CD14-positive monocyte (primary cell): ENCODE results near the gene TRABD. TPM values are rescaled to one million over a fixed set of nuclear protein-coding genes. Genes with fewer than 3 reads are reported as not detected.

Experiments used
- DNase-seq, 3 donors: peaks; one replicate each; pipeline ENCODE4 v3.0.0-alpha.2; 2011 to 2022
- H2AFZ ChIP-seq: 2 replicates; pipeline ENCODE4 v1.6.0; 2012; ENCODE audit warnings: mild to moderate bottlenecking, low read depth, low read length, inconsistent platforms; ENCODE audit not compliant: insufficient read depth, poor library complexity, severe bottlenecking
- H3K27ac ChIP-seq, 2 donors: 1 replicate in 1 of 2; 2 replicates in 1 of 2; pipeline ENCODE4 v1.5.1; 2012 to 2013; ENCODE audit warnings: low read length in 2 of 2, control low read depth in 1 of 2, inconsistent platforms in 1 of 2, low read depth in 1 of 2, mild to moderate bottlenecking in 1 of 2
- H3K27me3 ChIP-seq, 2 donors: one replicate each; pipeline versions ENCODE4 v1.6.0 to v1.6.1; 2011 to 2013; ENCODE audit warnings: low read length in 2 of 2; ENCODE audit not compliant: control insufficient read depth in 2 of 2, insufficient read depth in 2 of 2
- H3K36me3 ChIP-seq, 2 donors: replicated peaks in 1 of 2; 1 replicate in 1 of 2; 2 replicates in 1 of 2; pipeline versions ENCODE4 v1.5.1 to v1.6.1; 2012 to 2013; ENCODE audit warnings: low read length in 2 of 2, control low read depth in 1 of 2, inconsistent platforms in 1 of 2, mild to moderate bottlenecking in 1 of 2; ENCODE audit not compliant: insufficient read depth in 2 of 2, control insufficient read depth in 1 of 2
- H3K4me1 ChIP-seq, 2 donors: 1 replicate in 1 of 2; 2 replicates in 1 of 2; pipeline versions ENCODE4 v1.5.1 to v1.6.1; 2012 to 2013; ENCODE audit warnings: low read length in 2 of 2, control low read depth in 1 of 2, inconsistent platforms in 1 of 2, mild to moderate bottlenecking in 1 of 2, moderate library complexity in 1 of 2; ENCODE audit not compliant: insufficient read depth in 2 of 2, control insufficient read depth in 1 of 2
- H3K4me2 ChIP-seq: replicated peaks from 2 replicates; pipeline ENCODE3; 2012; ENCODE audit warnings: low read length, moderate library complexity, mild to moderate bottlenecking; ENCODE audit not compliant: poor library complexity, severe bottlenecking; ENCODE audit errors: extremely low read depth
- H3K4me3 ChIP-seq, 3 experiments: fragments of 200-600 bp in 1 of 3; sonication (generic) in 1 of 3; replicated peaks in 1 of 3; 1 replicate in 2 of 3; 2 replicates in 1 of 3; pipeline ENCODE4 v1.5.1; 2011 to 2013; ENCODE audit warnings: low read length in 3 of 3, mild to moderate bottlenecking in 3 of 3, control low read depth in 2 of 3, low read depth in 2 of 3, inconsistent platforms in 1 of 3, moderate library complexity in 1 of 3
- H3K79me2 ChIP-seq: 2 replicates; pipeline ENCODE4 v1.6.0; 2012; ENCODE audit warnings: mild to moderate bottlenecking, control low read depth, inconsistent platforms, low read length, moderate library complexity; ENCODE audit not compliant: insufficient read depth
- H3K9ac ChIP-seq: 2 replicates; pipeline ENCODE4 v1.6.0; 2017; ENCODE audit warnings: low read length, mild to moderate bottlenecking; ENCODE audit not compliant: insufficient read depth, poor library complexity, severe bottlenecking
- H3K9me3 ChIP-seq, 2 donors: replicated peaks in 1 of 2; 1 replicate in 1 of 2; 2 replicates in 1 of 2; pipeline versions ENCODE4 v1.5.1 to v1.6.1; 2012 to 2013; ENCODE audit warnings: low read length in 2 of 2, control low read depth in 1 of 2; ENCODE audit not compliant: control insufficient read depth in 1 of 2, insufficient read depth in 1 of 2
- H4K20me1 ChIP-seq: 2 replicates; pipeline ENCODE4 v1.6.0; 2012; ENCODE audit warnings: mild to moderate bottlenecking, low read length, control low read depth, moderate library complexity; ENCODE audit not compliant: insufficient read depth
- H3K27ac Mint-ChIP-seq, 7 donors: one replicate each; pipeline ENCODE4 v1.8.0; 2020; ENCODE audit warnings: mild to moderate bottlenecking in 7 of 7, mixed read lengths in 7 of 7, moderate library complexity in 6 of 7, inconsistent platforms in 2 of 7
- H3K27me3 Mint-ChIP-seq, 3 donors: one replicate each; pipeline ENCODE4 v1.8.0; 2021 to 2022; ENCODE audit warnings: low read depth in 3 of 3, mild to moderate bottlenecking in 3 of 3, mixed read lengths in 3 of 3, moderate library complexity in 3 of 3, inconsistent platforms in 1 of 3
- H3K36me3 Mint-ChIP-seq, 2 donors: one replicate each; pipeline ENCODE4 v1.8.0; 2020; ENCODE audit warnings: mixed read lengths in 2 of 2, inconsistent platforms in 1 of 2, mild to moderate bottlenecking in 1 of 2
- H3K4me1 Mint-ChIP-seq: one replicate; pipeline ENCODE4 v1.8.0; 2020; ENCODE audit warnings: mild to moderate bottlenecking, mixed read lengths
- H3K4me3 Mint-ChIP-seq, 2 donors: one replicate each; pipeline ENCODE4 v1.8.0; 2020; ENCODE audit warnings: mild to moderate bottlenecking in 2 of 2, mixed read lengths in 2 of 2, moderate library complexity in 1 of 2
- H3K9me3 Mint-ChIP-seq, 7 donors: one replicate each; pipeline ENCODE4 v1.8.0; 2020 to 2022; ENCODE audit warnings: mixed read lengths in 7 of 7, mild to moderate bottlenecking in 6 of 7, moderate library complexity in 6 of 7, inconsistent platforms in 2 of 7
- CTCF ChIP-seq: fragments of 200-600 bp; IDR thresholded peaks from one replicate; pipeline ENCODE4 v1.8.0; 2022; ENCODE audit warnings: antibody characterized with exemption, mild to moderate bottlenecking
- WGBS: methylation state at CpG from one replicate; pipeline ENCODE4 v1.1.5; 2013; ENCODE audit warnings: missing lambda C conversion rate; ENCODE audit not compliant: insufficient coverage; 5-methylcytosine and 5-hydroxymethylcytosine counted together
- intact Hi-C, 2 donors: fragments of 100-400 bp; cut with micrococcal nuclease; formaldehyde crosslinking; loops; one replicate each; pipeline versions ENCODE4 v1.15.0 to v1.15.1; 2023
- polyA plus RNA-seq, 3 donors: library from polyadenylated mRNA; depleted of rRNA in 1 of 3; unstranded in 2 of 3; stranded (reverse) in 1 of 3; fragments of 300-500 nt in 2 of 3; fragments of >200 nt in 1 of 3; fragmentation: Illumina TruSeq in 2 of 3; gene quantifications; 1 replicate in 2 of 3; 2 replicates in 1 of 3; pipeline ENCODE4 v1.2.3, GENCODE V29; 2012 to 2021

The TRABD gene
- polyA plus RNA-seq, 3 donors = 34.5 to 240 (median 39.3) TPM

- Mint-ChIP-seq H3K27me3 (peaks cover 5 to 24% (median 8%) of the 10 kb centered on the region in 3 donors), H3K27ac (peak overlapping the region in 1 of 7 donors; percentile 28), H3K4me1 (no peaks in the 10 kb centered on the region), H3K9me3 (peaks cover 0 to 7% (median 2%) of the 10 kb centered on the region in 7 donors), H3K4me3 (no peak overlapping the region), H3K36me3 (no peaks in the 10 kb centered on the region)
- no peak overlapping the region for H3K27ac ChIP-seq
- intact Hi-C loops = no loop called here
- H4K20me1 ChIP-seq = no peaks in the 10 kb centered on the region
- no peaks in the 10 kb centered on the region for H3K27me3 ChIP-seq
- H3K36me3 ChIP-seq = no peaks in the 10 kb centered on the region
- H2AFZ ChIP-seq = no peak overlapping the region
- no peaks in the 10 kb centered on the region for H3K9me3 ChIP-seq
- H3K9ac ChIP-seq = no peak overlapping the region
- 96% methylated on average over 22 of the region's 23 CpGs for WGBS
- H3K79me2 ChIP-seq = no peaks in the 10 kb centered on the region
- H3K4me3 ChIP-seq = no peak overlapping the region
- no peak for DNase-seq
- no peak overlapping the region for H3K4me2 ChIP-seq
- TF ChIP-seq CTCF = no peak
- H3K4me1 ChIP-seq = no peaks in the 10 kb centered on the region
Observed at GRCh38 chr22:50161508-50162390, 24.0 kb upstream of the TRABD start.

- H3K36me3 Mint-ChIP-seq = no peaks in the 10 kb centered on the region
- H3K9ac ChIP-seq = no peak overlapping the region
- H3K9me3 ChIP-seq = no peaks in the 10 kb centered on the region
- no peak for DNase-seq
- peaks cover 11 to 32% (median 14%) of the 10 kb centered on the region in 3 donors for H3K27me3 Mint-ChIP-seq
- H3K36me3 ChIP-seq = no peaks in the 10 kb centered on the region
- no peaks in the 10 kb centered on the region for H3K4me1 Mint-ChIP-seq
- H4K20me1 ChIP-seq = no peaks in the 10 kb centered on the region
- peak overlapping the region in 1 of 7 donors; percentile 33 for H3K27ac Mint-ChIP-seq
- no peak overlapping the region for H3K4me3 ChIP-seq
- intact Hi-C loops = no loop called here
- no peak for TF ChIP-seq CTCF
- peaks cover 0 to 7% (median 4%) of the 10 kb centered on the region in 7 donors for H3K9me3 Mint-ChIP-seq
- 87% methylated on average over 9 of the region's 10 CpGs for WGBS
- no peaks in the 10 kb centered on the region for H3K4me1 ChIP-seq
- no peak overlapping the region for H2AFZ ChIP-seq
- H3K27me3 ChIP-seq = no peaks in the 10 kb centered on the region
- no peak overlapping the region for H3K4me2 ChIP-seq
- no peak overlapping the region for H3K4me3 Mint-ChIP-seq
- H3K27ac ChIP-seq = no peak overlapping the region
- H3K79me2 ChIP-seq = no peaks in the 10 kb centered on the region
Observed at GRCh38 chr22:50162391-50162956, 23.2 kb upstream of the TRABD start.
